ENCODE measurements around the gene RAPGEF1.

- no peak for TF ChIP-seq CTCF (conservative IDR thresholded peaks at IDR 0.05; ENCODE audit: low read length)
- TF ChIP-seq EZH2phosphoT487 (IDR thresholded peaks at IDR 0.05; ENCODE audit: borderline replicate concordance, low read depth, low read length) = no peak
Measured at GRCh38 chr9:131707733-131708157, 32.1 kb downstream of the RAPGEF1 start.
